A549 (cell line): ENCODE results near the gene BAG1. TPM values are rescaled to one million over a fixed set of nuclear protein-coding genes. Genes with fewer than 3 reads are reported as not detected.

ENCODE experiments used
- ATAC-seq, 2 experiments: fragments of 200-7000 bp in 1 of 2; fragments of >200 bp in 1 of 2; cut with Nextera tagmentation in 1 of 2; cut with Tn5 transposase in 1 of 2; 3 replicates each; pipeline versions ENCODE4 v1.8.0 to v1.9.1; 2018 to 2020; ENCODE audit warnings: mild to moderate bottlenecking in 1 of 2, moderate library complexity in 1 of 2
- CTCF ChIA-PET: fragments of 300-600 bp; sonication (Branson Sonifier 250); formaldehyde crosslinking; extraction: SDS; loops from one replicate; lab custom pipeline; 2021; ENCODE audit warnings: antibody characterized with exemption, inconsistent platforms; lab: Yijun Ruan, JAX
- POLR2A ChIA-PET: fragments of 350-600 bp; formaldehyde crosslinking; extraction: SDS; loops from one replicate; lab custom pipeline; 2021; ENCODE audit warnings: antibody characterized with exemption, inconsistent platforms; lab: Yijun Ruan, JAX
- DNase-seq, 2 experiments: peaks; one replicate each; pipeline versions ENCODE4 v3.0.0 to v3.0.0-alpha.2; 2011 to 2016; ENCODE audit warnings: low read depth in 1 of 2, low spot score in 1 of 2
- FAIRE-seq: peaks from 2 replicates; lab custom pipeline; 2011; peaks lifted over from hg19 to GRCh38; lab: Jason Lieb, UNC
- H3K27ac ChIP-seq, 2 experiments: fragments of >200 bp; sonication (Bioruptor Twin); formaldehyde crosslinking; 3 replicates each; pipeline ENCODE4 v1.5.1; 2016 to 2017
- H3K4me1 ChIP-seq: fragments of >200 bp; sonication (Bioruptor Twin); formaldehyde crosslinking; 3 replicates; pipeline ENCODE4 v1.6.1; 2016
- H3K4me2 ChIP-seq: fragments of >200 bp; sonication (Bioruptor Twin); formaldehyde crosslinking; 3 replicates; pipeline ENCODE4 v1.6.1; 2016
- H3K4me3 ChIP-seq: fragments of >200 bp; sonication (Bioruptor Twin); formaldehyde crosslinking; 3 replicates; pipeline ENCODE4 v1.5.1; 2016
- H3K9me3 ChIP-seq: fragments of >200 bp; sonication (Bioruptor Twin); formaldehyde crosslinking; 3 replicates; pipeline ENCODE4 v1.6.1; 2016
- BCL3 ChIP-seq: fragments of >200 bp; sonication (Bioruptor Twin); formaldehyde crosslinking; IDR thresholded peaks from 3 replicates; pipeline ENCODE4 v1.6.1; 2016
- CEBPB ChIP-seq, 2 experiments: fragments of >200 bp in 1 of 2; sonication (Bioruptor Twin) in 1 of 2; formaldehyde crosslinking in 1 of 2; IDR thresholded peaks; 2 replicates each; pipeline ENCODE4 v1.6.1; 2012 to 2016
- ESRRA ChIP-seq: fragments of 150-350 bp; IDR thresholded peaks from 2 replicates; pipeline ENCODE4 v1.6.1; 2014; ENCODE audit warnings: mild to moderate bottlenecking, low read length, borderline replicate concordance
- FOSB ChIP-seq: fragments of 250-450 bp; sonication (Bioruptor Pico); IDR thresholded peaks from 2 replicates; pipeline ENCODE4 v1.5.0; 2020; ENCODE audit warnings: mild to moderate bottlenecking, moderate library complexity
- FOSL2 ChIP-seq, 2 experiments: fragments of 450-650 bp in 1 of 2; fragments of >200 bp in 1 of 2; sonication (Bioruptor Twin) in 1 of 2; formaldehyde crosslinking; IDR thresholded peaks; 2 replicates each; pipeline versions ENCODE4 v1.5.0 to v1.6.1; 2016 to 2020; ENCODE audit warnings: mild to moderate bottlenecking in 1 of 2, moderate library complexity in 1 of 2
- FOXS1 ChIP-seq: fragments of 250-450 bp; sonication (Bioruptor Pico); IDR thresholded peaks from 2 replicates; pipeline ENCODE4 v1.5.0; 2020; ENCODE audit warnings: mild to moderate bottlenecking, moderate library complexity
- HMGXB4 ChIP-seq: fragments of 250-450 bp; sonication (Bioruptor Pico); IDR thresholded peaks from 2 replicates; pipeline ENCODE4 v1.5.0; 2021; ENCODE audit warnings: mild to moderate bottlenecking, moderate library complexity, borderline replicate concordance
- HOXB13 ChIP-seq: fragments of 250-450 bp; sonication (Bioruptor Pico); IDR thresholded peaks from 2 replicates; pipeline ENCODE4 v1.5.0; 2020; ENCODE audit warnings: low read depth, mild to moderate bottlenecking, moderate library complexity
- HOXB5 ChIP-seq: fragments of 250-450 bp; sonication (Bioruptor Pico); IDR thresholded peaks from 2 replicates; pipeline ENCODE4 v1.5.0; 2020; ENCODE audit warnings: mild to moderate bottlenecking, moderate library complexity
- JUN ChIP-seq, 2 experiments: fragments of >200 bp; sonication (Bioruptor Twin); formaldehyde crosslinking; IDR thresholded peaks; 2 replicates in 1 of 2; 3 replicates in 1 of 2; pipeline ENCODE4 v1.6.1; 2016 to 2017
- KDM5A ChIP-seq: fragments of 200-600 bp; sonication (generic); IDR thresholded peaks from 2 replicates; pipeline ENCODE4 v1.6.1; 2016; ENCODE audit warnings: antibody characterized with exemption, mild to moderate bottlenecking
- MAFK ChIP-seq: fragments of 450-650 bp; IDR thresholded peaks from 2 replicates; pipeline ENCODE4 v1.6.1; 2014; ENCODE audit not compliant: partially characterized antibody
- PHF8 ChIP-seq: fragments of 200-600 bp; sonication (generic); IDR thresholded peaks from 2 replicates; pipeline ENCODE4 v1.6.1; 2016; ENCODE audit warnings: low read depth, mild to moderate bottlenecking, antibody characterized with exemption, moderate library complexity, borderline replicate concordance
- POLR2A ChIP-seq: IDR thresholded peaks from 2 replicates; pipeline ENCODE4 v1.6.1; 2012; ENCODE audit warnings: mild to moderate bottlenecking, low read length
- RARB ChIP-seq: fragments of 250-450 bp; sonication (Bioruptor Pico); IDR thresholded peaks from 2 replicates; pipeline ENCODE4 v1.8.0; 2021; ENCODE audit warnings: mild to moderate bottlenecking, moderate library complexity
- TFCP2L1 ChIP-seq: fragments of 250-450 bp; sonication (Bioruptor Pico); IDR thresholded peaks from 2 replicates; pipeline ENCODE4 v1.5.0; 2021; ENCODE audit warnings: mild to moderate bottlenecking
- ZNF302 ChIP-seq: fragments of 250-450 bp; sonication (Bioruptor Pico); IDR thresholded peaks from 2 replicates; pipeline ENCODE4 v1.9.0; 2021; ENCODE audit warnings: inconsistent platforms, mild to moderate bottlenecking, moderate library complexity
- ZSCAN20 ChIP-seq: fragments of 250-450 bp; sonication (Bioruptor Pico); IDR thresholded peaks from 2 replicates; pipeline ENCODE4 v1.8.0; 2022; ENCODE audit warnings: mild to moderate bottlenecking, moderate library complexity
- WGBS: methylation state at CpG from one replicate; pipeline ENCODE4 v1.1.6; 2017; ENCODE audit errors: missing lambda C conversion rate; 5-methylcytosine and 5-hydroxymethylcytosine counted together
- polyA plus RNA-seq, 4 experiments: library from polyadenylated mRNA; depleted of rRNA in 3 of 4; stranded (reverse); fragments of >200 nt; fragmentation: RNase III in 1 of 4; extraction: RNeasy Plus Mini Kit Qiagen cat#74134 plus additional on column Dnase treatment in 1 of 4; gene quantifications; 2 replicates in 3 of 4; 3 replicates in 1 of 4; pipeline ENCODE4 v1.2.3, GENCODE V29; 2011 to 2017

BAG1 gene
- polyA plus RNA-seq, 2 of the 4 experiments (the other 2 are of a cell fraction) = 73.0 to 86.9 TPM

- ChIA-PET CTCF (interaction anchor here (0.8 to 2.6 kb wide), 10 partner anchors 9 to 432 kb away, joined by 3 to 7 read pairs (median 4); partner anchors contain the start of gene AQP3), POLR2A (interaction anchor here (0.5 to 1.7 kb wide), 18 partner anchors 10 to 531 kb away, joined by 3 to 13 read pairs (median 5); partner anchors contain the start of genes B4GALT1, BAG1, CHMP5 and DNAJA1)
- ATAC-seq = peak; percentile 49 to 60
- Histone ChIP-seq H3K4me1 (peaks cover 48% of the 10 kb centered on the region), H3K27ac (peak overlapping the region; percentile 91 to 99), H3K9me3 (no peaks in the 10 kb centered on the region), H3K4me3 (peak overlapping the region; percentile 66), H3K4me2 (peak overlapping the region; percentile 91)
- no peak for DNase-seq
- 3% methylated on average over 13 of the region's 14 CpGs for WGBS
- no peak for TF ChIP-seq FOSL2 (IDR thresholded peaks at IDR 0.05)
- no peak for TF ChIP-seq FOSL2 (CRISPR knock-in tag; IDR thresholded peaks at IDR 0.05)
- TF ChIP-seq PHF8 = no peak
- TF ChIP-seq KDM5A = no peak
- no peak for TF ChIP-seq POLR2A
- no peak for FAIRE-seq
Observed at GRCh38 chr9:33289936-33290246, 25.4 kb upstream of the BAG1 start.

- TF ChIP-seq MAFK (no peak), POLR2A (no peak), HOXB5 (CRISPR knock-in tag) (no peak), ZSCAN20 (CRISPR knock-in tag) (no peak)
- ChIA-PET CTCF (interaction anchor here (0.7 to 3.1 kb wide), 8 partner anchors 85 to 433 kb away, joined by 3 to 32 read pairs (median 4); partner anchors contain the start of gene AQP3), POLR2A (interaction anchor here (0.5 to 1.7 kb wide), 13 partner anchors 11 to 265 kb away, joined by 3 to 13 read pairs (median 5); partner anchors contain the start of genes B4GALT1, DNAJA1 and NOL6)
- DNase-seq = no peak
- no peak for FAIRE-seq
- ATAC-seq = no peak; a peak in 2 of 6 replicates
- H3K27ac ChIP-seq = peak overlapping the region; percentile 91 to 99
- no peaks in the 10 kb centered on the region for H3K9me3 ChIP-seq
- peak overlapping the region; percentile 66 for H3K4me3 ChIP-seq
- peaks cover 48% of the 10 kb centered on the region for H3K4me1 ChIP-seq
- H3K4me2 ChIP-seq = peak overlapping the region; percentile 91
- WGBS = 59% methylated on average over 7 of the region's 12 CpGs
Observed at GRCh38 chr9:33289496-33289895, 25.0 kb upstream of the BAG1 start.

GRCh38 chr9:33288828-33289483, 24.4 kb upstream of the BAG1 start:
- 71% methylated on average over 8 of the region's 14 CpGs for WGBS
- H3K27ac ChIP-seq = peak overlapping the region; percentile 91 to 99
- H3K4me3 ChIP-seq = no peak overlapping the region; the same call in 2 of the 3 replicates
- peak overlapping the region; percentile 91 for H3K4me2 ChIP-seq
- FAIRE-seq (no peak), DNase-seq (no peak), ATAC-seq (no peak)
- CTCF ChIA-PET = interaction anchor here (0.7 to 7.1 kb wide), 6 partner anchors 13 to 434 kb away, joined by 3 to 63 read pairs (median 14); no protein-coding TSS in a partner anchor
- no peak for TF ChIP-seq JUN (IDR thresholded peaks at IDR 0.05)
- H3K9me3 ChIP-seq = no peaks in the 10 kb centered on the region
- H3K4me1 ChIP-seq = peaks cover 48% of the 10 kb centered on the region
- POLR2A ChIA-PET = interaction anchor here (0.7 kb wide), 1 partner anchor 92 kb away, joined by 3 read pairs; no protein-coding TSS in a partner anchor

GRCh38 chr9:33288235-33288634, 23.7 kb upstream of the BAG1 start:
- TF ChIP-seq HOXB13 (CRISPR knock-in tag) = no peak
- TF ChIP-seq CEBPB (IDR thresholded peaks at IDR 0.05) = no peak
- no peak for TF ChIP-seq TFCP2L1 (CRISPR knock-in tag)
- TF ChIP-seq RARB = no peak
- no peak for TF ChIP-seq HMGXB4
- TF ChIP-seq ZNF302 (CRISPR knock-in tag) = no peak
- no peak for TF ChIP-seq FOSL2 (IDR thresholded peaks at IDR 0.05)
- TF ChIP-seq FOSL2 (CRISPR knock-in tag; IDR thresholded peaks at IDR 0.05) = no peak
- TF ChIP-seq FOSB = no peak
- no peak for TF ChIP-seq KDM5A
- no peak for TF ChIP-seq BCL3
- no peak for TF ChIP-seq ESRRA
- no peak for TF ChIP-seq FOXS1 (CRISPR knock-in tag)
- TF ChIP-seq, all 56 proteins: peak for 0
- H3K27ac ChIP-seq = peak overlapping the region; percentile 91 to 99; a peak in 5 of 6 replicates
- CTCF ChIA-PET = interaction anchor here (0.8 to 7.1 kb wide), 18 partner anchors 9 to 336 kb away, joined by 4 to 63 read pairs (median 8); partner anchors contain the start of genes BAG1 and CHMP5

More at GRCh38 chr9:33288235-33288634, 23.7 kb upstream of the BAG1 start:
- FAIRE-seq = no peak
- no peak overlapping the region for H3K4me2 ChIP-seq
- no peak for ATAC-seq
- POLR2A ChIA-PET = no interaction called here
- no peak for DNase-seq
- WGBS = 73% methylated on average over 4 of the region's 4 CpGs
- H3K4me1 ChIP-seq = peaks cover 41% of the 10 kb centered on the region
- no peak overlapping the region for H3K4me3 ChIP-seq
- H3K9me3 ChIP-seq = no peaks in the 10 kb centered on the region
